Activated B cell treated with CpG ODN at 0.5 μM for 24 hours (primary cell): ENCODE results near the gene HCN1. TPM values are rescaled to one million over a fixed set of nuclear protein-coding genes. Genes with fewer than 3 reads are reported as not detected.

Source experiments
- ATAC-seq: fragments of 200-7000 bp; cut with Tn5 transposase; one replicate; pipeline ENCODE4 v1.10.0; 2021; ENCODE audit warnings: low read depth, mild to moderate bottlenecking, moderate library complexity
- CTCF ChIA-PET: fragments of 350-600 bp; sonication (Branson Sonifier 250); formaldehyde crosslinking; loops from one replicate; lab custom pipeline; 2021; ENCODE audit warnings: antibody characterized with exemption; lab: Charles Lee
- POLR2A ChIA-PET: fragments of 350-600 bp; sonication (Branson Sonifier 250); formaldehyde crosslinking; loops from one replicate; lab custom pipeline; 2021; ENCODE audit warnings: antibody characterized with exemption; lab: Charles Lee
- DNase-seq: peaks from one replicate; pipeline ENCODE4 v3.0.0; 2022
- H3K27ac Mint-ChIP-seq: one replicate; pipeline ENCODE4 v1.8.0; 2020; ENCODE audit warnings: mixed read lengths
- H3K27me3 Mint-ChIP-seq: one replicate; pipeline ENCODE4 v1.8.0; 2021; ENCODE audit warnings: mixed read lengths
- H3K36me3 Mint-ChIP-seq: one replicate; pipeline ENCODE4 v1.8.0; 2021; ENCODE audit warnings: low read depth, mixed read lengths
- H3K4me1 Mint-ChIP-seq: one replicate; pipeline ENCODE4 v1.8.0; 2021; ENCODE audit warnings: mixed read lengths
- H3K4me3 Mint-ChIP-seq: one replicate; pipeline ENCODE4 v1.8.0; 2020; ENCODE audit warnings: mild to moderate bottlenecking, mixed read lengths
- H3K9me3 Mint-ChIP-seq: one replicate; pipeline ENCODE4 v1.8.0; 2020; ENCODE audit warnings: mixed read lengths
- intact Hi-C: fragments of 100-400 bp; cut with micrococcal nuclease; formaldehyde crosslinking; loops from one replicate; pipeline ENCODE4 v1.15.1; 2024
- total RNA-seq: library from RNA; stranded (reverse); gene quantifications from 2 replicates; pipeline ENCODE4 v1.2.3, GENCODE V29; 2022
- TF ChIP-seq, protein P1 (sequence below): fragments of 200-600 bp; IDR thresholded peaks from one replicate; pipeline ENCODE4 v1.8.0; 2022; ENCODE audit warnings: antibody characterized with exemption, mild to moderate bottlenecking

HCN1 gene
- total RNA-seq, 1 donor from 2014 or later, result not detected

DNA sequence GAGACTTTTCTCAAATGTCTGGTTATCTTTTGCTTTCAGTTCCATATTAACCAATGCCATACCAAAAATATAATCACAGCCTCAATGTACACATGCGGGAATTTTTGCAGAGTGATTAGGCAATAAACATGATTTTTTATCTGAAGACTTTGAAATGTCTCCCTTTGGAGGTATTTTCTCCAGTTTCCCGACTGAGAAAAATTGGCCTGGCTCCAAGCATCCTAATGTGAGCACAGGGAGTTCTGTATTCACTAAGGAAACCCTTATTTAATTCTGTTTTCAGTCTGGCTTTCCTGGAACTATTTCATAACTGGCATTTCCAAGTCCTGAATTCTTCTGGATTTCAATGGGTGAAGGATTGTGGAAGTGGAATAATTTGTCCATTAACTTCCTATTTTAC, 8.5 kb downstream of the HCN1 start:
- no peaks in the 10 kb centered on the region for H3K36me3 Mint-ChIP-seq
- TF ChIP-seq, protein P1, sequence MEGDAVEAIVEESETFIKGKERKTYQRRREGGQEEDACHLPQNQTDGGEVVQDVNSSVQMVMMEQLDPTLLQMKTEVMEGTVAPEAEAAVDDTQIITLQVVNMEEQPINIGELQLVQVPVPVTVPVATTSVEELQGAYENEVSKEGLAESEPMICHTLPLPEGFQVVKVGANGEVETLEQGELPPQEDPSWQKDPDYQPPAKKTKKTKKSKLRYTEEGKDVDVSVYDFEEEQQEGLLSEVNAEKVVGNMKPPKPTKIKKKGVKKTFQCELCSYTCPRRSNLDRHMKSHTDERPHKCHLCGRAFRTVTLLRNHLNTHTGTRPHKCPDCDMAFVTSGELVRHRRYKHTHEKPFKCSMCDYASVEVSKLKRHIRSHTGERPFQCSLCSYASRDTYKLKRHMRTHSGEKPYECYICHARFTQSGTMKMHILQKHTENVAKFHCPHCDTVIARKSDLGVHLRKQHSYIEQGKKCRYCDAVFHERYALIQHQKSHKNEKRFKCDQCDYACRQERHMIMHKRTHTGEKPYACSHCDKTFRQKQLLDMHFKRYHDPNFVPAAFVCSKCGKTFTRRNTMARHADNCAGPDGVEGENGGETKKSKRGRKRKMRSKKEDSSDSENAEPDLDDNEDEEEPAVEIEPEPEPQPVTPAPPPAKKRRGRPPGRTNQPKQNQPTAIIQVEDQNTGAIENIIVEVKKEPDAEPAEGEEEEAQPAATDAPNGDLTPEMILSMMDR, result no peak
- no peaks in the 10 kb centered on the region for H3K9me3 Mint-ChIP-seq
- CTCF ChIA-PET, result no interaction called here
- H3K27ac Mint-ChIP-seq, result no peak overlapping the region
- no peak overlapping the region for H3K4me3 Mint-ChIP-seq
- no peak for ATAC-seq
- no peaks in the 10 kb centered on the region for H3K27me3 Mint-ChIP-seq
- POLR2A ChIA-PET, result no interaction called here
- no peak for DNase-seq
- no peaks in the 10 kb centered on the region for H3K4me1 Mint-ChIP-seq
- intact Hi-C loops, result no loop called here

DNA sequence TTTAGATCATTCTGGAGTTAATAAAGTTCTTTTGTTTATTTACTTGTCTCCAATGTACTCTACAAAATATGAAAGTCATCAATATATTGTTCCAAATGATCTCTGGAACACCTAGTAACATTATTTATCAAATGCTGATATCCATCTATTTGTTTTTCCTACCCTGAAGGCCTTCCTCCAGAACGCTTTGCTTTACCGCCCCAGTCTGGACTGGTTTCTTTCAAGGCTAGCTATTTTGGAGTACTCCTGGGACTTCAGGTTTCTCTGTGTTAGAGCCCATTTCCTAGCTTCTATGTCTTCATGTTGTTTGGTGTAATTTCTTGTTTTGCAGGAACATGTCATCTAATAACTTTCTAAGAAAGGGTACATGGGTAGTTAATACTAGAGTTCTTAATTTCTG, 9.6 kb downstream of the HCN1 start:
- H3K4me1 Mint-ChIP-seq, result no peaks in the 10 kb centered on the region
- H3K27me3 Mint-ChIP-seq, result no peaks in the 10 kb centered on the region
- ChIA-PET POLR2A (no interaction called here), CTCF (no interaction called here)
- H3K36me3 Mint-ChIP-seq, result no peaks in the 10 kb centered on the region
- ATAC-seq (no peak), DNase-seq (no peak)
- H3K27ac Mint-ChIP-seq, result no peak overlapping the region
- H3K9me3 Mint-ChIP-seq, result peaks cover 3% of the 10 kb centered on the region
- TF ChIP-seq, protein P1, result no peak
- no peak overlapping the region for H3K4me3 Mint-ChIP-seq
- intact Hi-C loops, result no loop called here

DNA sequence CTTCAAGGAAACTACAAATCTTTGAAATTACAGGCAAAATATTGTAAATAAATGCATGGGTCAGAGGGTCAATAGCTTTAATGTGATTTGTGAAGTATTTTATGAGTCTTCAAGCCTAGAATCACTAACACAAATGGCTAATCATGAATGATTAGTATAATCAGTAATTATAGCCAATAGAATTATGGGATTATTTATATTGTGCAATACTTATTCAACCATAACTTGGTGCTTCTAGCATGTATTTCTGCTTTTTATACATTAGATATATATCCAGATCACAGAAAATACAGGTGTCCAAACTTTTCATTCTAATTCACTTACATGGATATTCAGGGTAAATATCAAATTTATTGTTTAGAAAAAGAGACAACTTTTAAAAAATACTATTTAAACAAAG, 12.1 kb downstream of the HCN1 start:
- no peaks in the 10 kb centered on the region for H3K4me1 Mint-ChIP-seq
- TF ChIP-seq, protein P1, result no peak
- ChIA-PET CTCF (no interaction called here), POLR2A (no interaction called here)
- intact Hi-C loops, result no loop called here
- no peak overlapping the region for H3K27ac Mint-ChIP-seq
- no peak for ATAC-seq
- no peaks in the 10 kb centered on the region for H3K36me3 Mint-ChIP-seq
- H3K27me3 Mint-ChIP-seq, result no peaks in the 10 kb centered on the region
- H3K9me3 Mint-ChIP-seq, result peaks cover 3% of the 10 kb centered on the region
- no peak for DNase-seq
- H3K4me3 Mint-ChIP-seq, result no peak overlapping the region

DNA sequence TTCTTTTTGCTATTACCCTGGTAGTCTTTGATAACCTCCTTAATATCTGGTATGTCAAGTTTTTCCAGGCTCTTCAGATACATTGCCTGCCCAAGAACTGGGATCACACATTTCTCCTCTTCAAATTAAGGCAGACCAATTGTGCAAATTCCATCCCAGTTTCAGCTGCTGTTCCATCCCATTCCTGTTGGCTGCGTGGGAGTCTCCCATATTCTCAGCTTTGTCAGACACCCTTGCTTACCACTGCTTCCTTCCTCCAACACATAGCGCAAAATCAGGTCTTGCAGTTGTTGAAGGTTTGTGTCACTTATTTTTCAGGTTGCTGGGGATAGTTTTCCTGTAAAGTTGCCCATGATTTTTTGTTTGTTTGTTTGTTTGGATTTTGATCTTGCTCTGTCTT, 15.2 kb downstream of the HCN1 start:
- Mint-ChIP-seq H3K9me3 (peaks cover 3% of the 10 kb centered on the region), H3K27me3 (no peaks in the 10 kb centered on the region), H3K36me3 (no peaks in the 10 kb centered on the region)

DNA sequence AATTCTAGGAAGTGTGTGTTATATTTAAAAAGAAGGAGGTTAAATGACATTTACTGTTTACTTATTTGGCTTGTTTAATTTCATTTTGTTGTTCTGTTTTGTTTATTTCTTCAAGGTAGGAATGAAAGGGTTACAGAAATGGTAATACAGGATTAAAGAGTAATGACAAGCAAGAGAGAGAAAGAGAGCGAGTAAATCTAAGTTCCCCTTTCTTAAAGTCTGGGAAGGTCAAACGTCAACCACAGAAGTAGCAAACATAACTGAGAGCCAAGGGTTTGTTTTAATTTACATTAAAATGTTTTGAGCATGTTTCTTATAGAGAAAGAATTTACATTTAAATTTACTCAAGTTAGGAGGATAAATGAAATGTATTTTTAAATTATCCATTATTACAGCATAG, 18.7 kb downstream of the HCN1 start:
- TF ChIP-seq, protein P1, result no peak
- DNase-seq (no peak), ATAC-seq (no peak)
- H3K4me3 Mint-ChIP-seq, result no peak overlapping the region
- H3K4me1 Mint-ChIP-seq, result no peaks in the 10 kb centered on the region
- no peaks in the 10 kb centered on the region for H3K36me3 Mint-ChIP-seq
- ChIA-PET CTCF (no interaction called here), POLR2A (no interaction called here)
- no peak overlapping the region for H3K27ac Mint-ChIP-seq
- peaks cover 3% of the 10 kb centered on the region for H3K9me3 Mint-ChIP-seq
- H3K27me3 Mint-ChIP-seq, result no peaks in the 10 kb centered on the region
- intact Hi-C loops, result no loop called here

More for the DNA sequence above, 15.2 kb downstream of the HCN1 start:
- ChIA-PET POLR2A (no interaction called here), CTCF (no interaction called here)
- Mint-ChIP-seq H3K4me3 (no peak overlapping the region), H3K4me1 (no peaks in the 10 kb centered on the region), H3K27ac (no peak overlapping the region)
- DNase-seq (no peak), ATAC-seq (no peak)
- intact Hi-C loops, result no loop called here
- TF ChIP-seq, protein P1, result no peak
